ENCODE data around the gene SERPING1.
A peak's percentile ranks its signal among the peaks of the same experiment; 100 is the strongest.

The SERPING1 gene

GRCh38 chr11:57597461-57597915 lies at the start of gene SERPING1:
Gene SERPING1, plus strand, starts transcription at chr11:57597685. Its CDS starts 586 bp downstream, at chr11:57598271.
- H3K36me3 Mint-ChIP-seq (ENCODE audit: low read depth): peaks cover 18% of the 10 kb centered on the region
- H3K27ac Mint-ChIP-seq: peak within 1 kb of the TSS; percentile 64 to 90 (median 77)
- no peaks in the 10 kb centered on the region for H3K9me3 Mint-ChIP-seq

GRCh38 chr11:57547854-57548377 lies 49.6 kb upstream of the SERPING1 start:
- peaks cover 11% of the 10 kb centered on the region for H3K36me3 Mint-ChIP-seq (ENCODE audit: low read depth)
- H3K27ac Mint-ChIP-seq: no peak overlapping the region
- H3K27me3 Mint-ChIP-seq (ENCODE audit: low read depth): peaks cover 2% of the 10 kb centered on the region
- no peaks in the 10 kb centered on the region for H3K4me1 Mint-ChIP-seq
- no peak for TF ChIP-seq CTCF (IDR thresholded peaks at IDR 0.05; ENCODE audit: unreplicated experiment in 3 of 3)
- no peaks in the 10 kb centered on the region for H3K9me3 Mint-ChIP-seq
- H3K4me3 Mint-ChIP-seq: no peak overlapping the region

More at GRCh38 chr11:57597461-57597915, at the start of gene SERPING1:
- Mint-ChIP-seq H3K4me1 (peaks cover 27% of the 10 kb centered on the region), H3K27me3 (ENCODE audit: low read depth) (no peaks in the 10 kb centered on the region), H3K4me3 (peak within 1 kb of the TSS; percentile 79 to 91 (median 82))
- no peak for TF ChIP-seq CTCF (IDR thresholded peaks at IDR 0.05; ENCODE audit: unreplicated experiment in 3 of 3)

- H3K9me3 Mint-ChIP-seq: no peaks in the 10 kb centered on the region
- no peak for TF ChIP-seq CTCF (IDR thresholded peaks at IDR 0.05; ENCODE audit: unreplicated experiment in 3 of 3)
- no peak overlapping the region for H3K27ac Mint-ChIP-seq
- H3K36me3 Mint-ChIP-seq (ENCODE audit: low read depth): peaks cover 21% of the 10 kb centered on the region
- no peak overlapping the region for H3K4me3 Mint-ChIP-seq
- H3K27me3 Mint-ChIP-seq (ENCODE audit: low read depth): no peaks in the 10 kb centered on the region
- H3K4me1 Mint-ChIP-seq: no peaks in the 10 kb centered on the region
These were observed 47.5 kb upstream of the SERPING1 start for GRCh38 chr11:57549983-57550382.

- Mint-ChIP-seq H3K27me3 (ENCODE audit: low read depth) (no peaks in the 10 kb centered on the region), H3K27ac (no peak overlapping the region), H3K9me3 (no peaks in the 10 kb centered on the region), H3K36me3 (ENCODE audit: low read depth) (peaks cover 35% of the 10 kb centered on the region), H3K4me1 (no peaks in the 10 kb centered on the region), H3K4me3 (no peak overlapping the region)
- TF ChIP-seq CTCF (IDR thresholded peaks at IDR 0.05; ENCODE audit: unreplicated experiment in 3 of 3): no peak
These were observed 45.5 kb upstream of the SERPING1 start for GRCh38 chr11:57551941-57552340.

- no peaks in the 10 kb centered on the region for H3K9me3 Mint-ChIP-seq
- peaks cover 41% of the 10 kb centered on the region for H3K36me3 Mint-ChIP-seq (ENCODE audit: low read depth)
These were observed 45.0 kb upstream of the SERPING1 start for GRCh38 chr11:57552479-57552878.

More at GRCh38 chr11:57552479-57552878, 45.0 kb upstream of the SERPING1 start:
- H3K4me3 Mint-ChIP-seq: no peak overlapping the region
- H3K4me1 Mint-ChIP-seq: no peaks in the 10 kb centered on the region
- no peak overlapping the region for H3K27ac Mint-ChIP-seq
- TF ChIP-seq CTCF (IDR thresholded peaks at IDR 0.05; ENCODE audit: unreplicated experiment in 3 of 3): no peak
- H3K27me3 Mint-ChIP-seq (ENCODE audit: low read depth): no peaks in the 10 kb centered on the region

Measured in nephron (organoid).